Activated CD8-positive, alpha-beta T cell treated with anti-CD3 and anti-CD28 coated beads for 36 hours (primary cell): ENCODE results near the gene PCDH17. TPM values are rescaled to one million over a fixed set of nuclear protein-coding genes. Genes with fewer than 3 reads are reported as not detected.

Experiments
- ATAC-seq: fragments of 200-7000 bp; cut with Tn5 transposase; one replicate; pipeline ENCODE4 v1.10.0; 2021; ENCODE audit warnings: mild to moderate bottlenecking, moderate library complexity
- CTCF ChIA-PET: fragments of 350-600 bp; sonication (Branson Sonifier 250); formaldehyde crosslinking; loops from one replicate; lab custom pipeline; 2021; ENCODE audit warnings: antibody characterized with exemption; lab: Charles Lee
- POLR2A ChIA-PET: fragments of 350-600 bp; sonication (Branson Sonifier 250); formaldehyde crosslinking; loops from one replicate; lab custom pipeline; 2021; ENCODE audit warnings: antibody characterized with exemption; lab: Charles Lee
- DNase-seq: peaks from one replicate; pipeline ENCODE4 v3.0.0-alpha.2; 2020
- H3K27ac Mint-ChIP-seq: one replicate; pipeline ENCODE4 v1.8.0; 2021; ENCODE audit warnings: mild to moderate bottlenecking, mixed read lengths
- H3K27me3 Mint-ChIP-seq: one replicate; pipeline ENCODE4 v1.8.0; 2021; ENCODE audit warnings: mixed read lengths
- H3K36me3 Mint-ChIP-seq: one replicate; pipeline ENCODE4 v1.8.0; 2021; ENCODE audit warnings: low read depth, mixed read lengths
- H3K4me1 Mint-ChIP-seq: one replicate; pipeline ENCODE4 v1.8.0; 2021; ENCODE audit warnings: low read depth, mixed read lengths
- H3K4me3 Mint-ChIP-seq: one replicate; pipeline ENCODE4 v1.8.0; 2021; ENCODE audit warnings: mild to moderate bottlenecking, moderate library complexity, mixed read lengths
- H3K9me3 Mint-ChIP-seq: one replicate; pipeline ENCODE4 v1.8.0; 2021; ENCODE audit warnings: mixed read lengths
- intact Hi-C: fragments of 100-400 bp; cut with micrococcal nuclease; formaldehyde crosslinking; loops from one replicate; pipeline ENCODE4 v1.10.0; 2022
- total RNA-seq, 2 experiments: library from RNA; stranded (reverse); gene quantifications; one replicate each; pipeline ENCODE4 v1.2.3, GENCODE V29; 2021
- TF ChIP-seq, protein P1 (sequence below): fragments of 200-600 bp; IDR thresholded peaks from one replicate; pipeline ENCODE4 v1.8.0; 2022; ENCODE audit warnings: antibody characterized with exemption, mild to moderate bottlenecking

The PCDH17 gene
- total RNA-seq, 2 experiments from 2014 or later: not detected

DNA sequence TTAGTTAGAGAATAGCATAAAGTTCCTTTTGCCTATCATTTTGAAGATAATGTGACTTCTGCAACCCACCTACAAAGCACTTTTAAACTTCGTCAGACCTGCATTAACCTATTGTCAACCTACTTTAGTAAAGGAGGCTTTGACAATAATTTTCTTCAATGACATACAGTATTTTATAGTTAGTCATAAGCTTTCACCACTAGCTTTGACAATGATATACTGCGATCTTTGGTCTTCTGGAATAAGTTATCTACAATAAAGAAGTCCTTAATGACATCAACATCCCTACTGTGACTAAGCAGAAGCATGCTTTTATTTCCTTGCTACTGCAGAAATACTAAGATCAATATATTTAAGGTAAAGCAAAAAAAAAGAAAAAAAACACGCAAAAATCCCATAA, 9.5 kb downstream of the PCDH17 start:
- POLR2A ChIA-PET: no interaction called here
- no peaks in the 10 kb centered on the region for H3K36me3 Mint-ChIP-seq

DNA sequence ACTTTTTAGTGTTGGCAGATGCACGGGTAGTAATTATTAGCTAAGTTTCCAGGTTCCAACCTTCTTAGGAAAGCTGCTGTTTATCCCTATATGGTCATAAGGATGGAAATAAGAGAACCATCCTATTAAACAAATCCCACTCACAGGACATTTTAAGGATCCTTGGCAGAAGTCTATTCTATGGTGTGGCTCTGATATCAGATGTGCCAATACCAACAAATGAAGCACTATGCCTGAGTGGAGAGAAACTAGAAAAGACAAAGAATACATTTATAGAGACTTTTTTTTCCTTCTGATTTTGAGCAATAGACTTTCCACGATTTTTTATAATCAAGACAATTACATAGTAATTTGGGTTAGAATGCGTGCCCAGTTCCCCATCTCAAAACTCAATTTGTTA, 12.6 kb downstream of the PCDH17 start:
- intact Hi-C loops: no loop called here
- CTCF ChIA-PET: no interaction called here

More for the DNA sequence above, 9.5 kb downstream of the PCDH17 start:
- H3K27me3 Mint-ChIP-seq: peaks cover 2% of the 10 kb centered on the region
- no peak overlapping the region for H3K27ac Mint-ChIP-seq
- CTCF ChIA-PET: no interaction called here
- H3K9me3 Mint-ChIP-seq: peaks cover 2% of the 10 kb centered on the region
- intact Hi-C loops: no loop called here
- no peak overlapping the region for H3K4me3 Mint-ChIP-seq
- ATAC-seq (no peak), DNase-seq (no peak)
- no peaks in the 10 kb centered on the region for H3K4me1 Mint-ChIP-seq
- TF ChIP-seq, protein P1, sequence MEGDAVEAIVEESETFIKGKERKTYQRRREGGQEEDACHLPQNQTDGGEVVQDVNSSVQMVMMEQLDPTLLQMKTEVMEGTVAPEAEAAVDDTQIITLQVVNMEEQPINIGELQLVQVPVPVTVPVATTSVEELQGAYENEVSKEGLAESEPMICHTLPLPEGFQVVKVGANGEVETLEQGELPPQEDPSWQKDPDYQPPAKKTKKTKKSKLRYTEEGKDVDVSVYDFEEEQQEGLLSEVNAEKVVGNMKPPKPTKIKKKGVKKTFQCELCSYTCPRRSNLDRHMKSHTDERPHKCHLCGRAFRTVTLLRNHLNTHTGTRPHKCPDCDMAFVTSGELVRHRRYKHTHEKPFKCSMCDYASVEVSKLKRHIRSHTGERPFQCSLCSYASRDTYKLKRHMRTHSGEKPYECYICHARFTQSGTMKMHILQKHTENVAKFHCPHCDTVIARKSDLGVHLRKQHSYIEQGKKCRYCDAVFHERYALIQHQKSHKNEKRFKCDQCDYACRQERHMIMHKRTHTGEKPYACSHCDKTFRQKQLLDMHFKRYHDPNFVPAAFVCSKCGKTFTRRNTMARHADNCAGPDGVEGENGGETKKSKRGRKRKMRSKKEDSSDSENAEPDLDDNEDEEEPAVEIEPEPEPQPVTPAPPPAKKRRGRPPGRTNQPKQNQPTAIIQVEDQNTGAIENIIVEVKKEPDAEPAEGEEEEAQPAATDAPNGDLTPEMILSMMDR: no peak

DNA sequence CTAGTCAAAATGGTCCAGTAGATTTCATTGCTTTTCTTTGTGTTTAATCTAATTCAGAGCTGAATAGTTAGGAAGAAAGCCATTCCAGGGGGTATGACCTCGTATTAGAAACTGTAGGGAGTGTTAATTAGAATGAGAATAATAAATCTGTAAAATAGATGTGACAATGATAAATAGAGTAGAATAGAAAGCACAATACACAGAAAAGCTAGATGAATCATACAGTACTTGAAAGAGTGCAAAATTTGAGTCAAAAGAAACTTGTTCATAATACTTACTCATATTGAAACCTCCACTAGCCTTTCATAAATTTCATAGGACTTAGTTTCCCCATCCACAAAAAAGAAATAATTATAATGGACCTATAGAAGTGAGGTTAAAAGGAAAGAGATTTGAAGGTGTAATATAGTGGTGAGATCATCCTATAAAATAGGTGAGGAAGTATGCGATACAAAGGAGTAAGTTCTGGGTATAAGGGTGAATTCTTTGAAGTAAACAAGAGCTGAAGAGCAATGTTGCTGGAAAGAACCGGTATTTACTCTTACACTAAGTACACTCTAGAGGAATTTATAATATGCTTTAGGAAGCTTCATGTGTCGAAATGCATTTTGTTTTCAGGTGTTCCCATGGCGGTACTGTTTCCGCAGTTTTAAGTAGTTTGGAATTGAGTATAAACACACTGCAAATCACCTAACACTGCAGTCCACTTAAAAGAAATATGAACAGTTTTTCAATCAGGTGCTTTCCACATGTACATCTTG, 21.9 kb downstream of the PCDH17 start:
- Mint-ChIP-seq H3K27ac (no peak overlapping the region), H3K4me3 (no peak overlapping the region), H3K4me1 (no peaks in the 10 kb centered on the region)

More for the DNA sequence above, 12.6 kb downstream of the PCDH17 start:
- H3K4me3 Mint-ChIP-seq: no peak overlapping the region
- TF ChIP-seq, protein P1: no peak
- POLR2A ChIA-PET: no interaction called here
- H3K27ac Mint-ChIP-seq: no peak overlapping the region
- ATAC-seq (no peak), DNase-seq (no peak)
- no peaks in the 10 kb centered on the region for H3K4me1 Mint-ChIP-seq
- H3K9me3 Mint-ChIP-seq: no peaks in the 10 kb centered on the region
- no peaks in the 10 kb centered on the region for H3K27me3 Mint-ChIP-seq
- H3K36me3 Mint-ChIP-seq: no peaks in the 10 kb centered on the region

DNA sequence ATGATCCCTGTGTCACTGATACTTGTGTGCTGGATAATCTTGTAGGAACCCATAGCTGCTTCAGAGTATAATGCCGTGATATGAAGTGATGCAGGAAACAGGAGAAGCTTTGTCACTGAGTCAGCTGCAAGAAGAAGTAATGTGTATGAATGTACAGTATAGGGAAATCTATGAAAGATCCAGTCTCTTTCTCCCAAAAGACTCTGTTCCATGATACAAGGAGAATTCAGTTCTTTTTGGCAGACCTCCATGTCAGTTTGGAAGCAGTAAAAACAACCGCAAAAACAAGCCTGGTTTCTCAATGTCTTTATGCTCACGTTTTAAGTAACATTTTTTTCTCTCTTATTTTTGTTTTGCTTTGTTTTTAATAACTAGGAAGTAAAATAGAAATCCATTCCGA, 33.9 kb downstream of the PCDH17 start:
- TF ChIP-seq, protein P1: no peak
- DNase-seq: no peak
- Mint-ChIP-seq H3K4me3 (no peak overlapping the region), H3K27me3 (no peaks in the 10 kb centered on the region), H3K9me3 (peaks cover 9% of the 10 kb centered on the region), H3K36me3 (no peaks in the 10 kb centered on the region), H3K4me1 (no peaks in the 10 kb centered on the region), H3K27ac (no peak overlapping the region)
- intact Hi-C loops: no loop called here
- ChIA-PET CTCF (no interaction called here), POLR2A (no interaction called here)
- ATAC-seq: no peak

More for the DNA sequence above, 21.9 kb downstream of the PCDH17 start:
- ATAC-seq: no peak
- H3K36me3 Mint-ChIP-seq: no peaks in the 10 kb centered on the region
- DNase-seq: no peak
- TF ChIP-seq, protein P1: no peak
- CTCF ChIA-PET: no interaction called here
- no peaks in the 10 kb centered on the region for H3K9me3 Mint-ChIP-seq
- H3K27me3 Mint-ChIP-seq: no peaks in the 10 kb centered on the region
- intact Hi-C loops: no loop called here
- POLR2A ChIA-PET: no interaction called here

DNA sequence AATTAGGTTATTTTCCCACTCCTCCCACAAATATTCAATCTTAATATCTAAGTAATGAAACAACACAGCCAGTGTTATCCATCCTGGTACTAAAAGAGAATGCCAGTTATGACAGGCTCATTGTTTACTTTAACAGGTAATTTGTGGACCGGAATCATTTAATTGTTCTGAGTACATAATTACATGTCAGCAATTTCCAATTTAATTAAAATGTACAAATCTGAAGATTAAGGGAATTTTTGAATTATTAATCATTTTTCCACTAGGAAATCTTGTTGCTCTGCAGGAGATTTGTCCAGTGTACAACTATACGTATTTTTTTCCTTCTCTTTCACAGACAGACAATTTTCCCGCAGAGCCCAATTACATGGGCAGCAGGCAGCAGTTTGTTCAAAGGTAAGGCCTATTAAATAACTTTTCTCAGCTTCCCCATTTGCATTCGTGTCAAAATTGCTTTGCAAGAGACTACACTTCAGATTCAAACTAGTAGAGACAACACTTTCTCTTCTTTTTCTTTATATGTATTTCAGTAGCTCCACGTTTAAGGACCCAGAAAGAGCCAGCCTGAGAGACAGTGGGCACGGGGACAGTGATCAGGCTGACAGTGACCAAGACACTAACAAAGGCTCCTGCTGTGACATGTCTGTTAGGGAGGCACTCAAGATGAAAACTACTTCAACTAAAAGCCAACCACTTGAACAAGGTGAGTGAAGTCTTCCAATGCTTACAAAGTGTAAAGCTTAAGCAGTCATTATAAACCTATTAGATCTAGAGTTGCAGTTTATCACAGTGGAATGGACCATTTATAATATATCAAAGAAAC, 34.8 kb downstream of the PCDH17 start:
- Mint-ChIP-seq H3K27me3 (no peaks in the 10 kb centered on the region), H3K36me3 (no peaks in the 10 kb centered on the region), H3K4me1 (no peaks in the 10 kb centered on the region), H3K9me3 (peaks cover 7% of the 10 kb centered on the region), H3K4me3 (no peak overlapping the region), H3K27ac (no peak overlapping the region)
- DNase-seq (no peak), ATAC-seq (no peak)
- intact Hi-C loops: no loop called here
- TF ChIP-seq, protein P1: no peak
- POLR2A ChIA-PET: no interaction called here
- CTCF ChIA-PET: no interaction called here
